ENCODE data around the gene ZNF276. TPM values are rescaled to one million over a fixed set of nuclear protein-coding genes. Genes with fewer than 3 reads are reported as not detected.

Gene ZNF276
- polyA plus RNA-seq, 1 of the 3 experiments (the other 2 are of a cell fraction) = 24.9 TPM

GRCh38 chr16:89690392-89690901 is 30.9 kb upstream of the ZNF276 start:
- Histone ChIP-seq H3K4me1 (ENCODE audit: control insufficient read depth in 1 of 2, insufficient read depth in 2 of 2, low read depth in 1 of 2, low read length in 1 of 2) (peaks cover 4 to 7% of the 10 kb centered on the region in 2 experiments; a peak in 1 of 4 replicates), H4K20me1 (ENCODE audit: insufficient read depth) (no peaks in the 10 kb centered on the region), H3K27ac (ENCODE audit: low read depth in 2 of 2, low read length in 1 of 2) (no peak overlapping the region), H3K9me3 (no peaks in the 10 kb centered on the region), H3K27me3 (ENCODE audit: insufficient read depth) (no peaks in the 10 kb centered on the region), H3K9me2 (no peaks in the 10 kb centered on the region), H2AFZ (ENCODE audit: low read depth) (no peak overlapping the region), H3K9ac (no peak overlapping the region), H3K79me2 (ENCODE audit: insufficient read depth) (peaks cover 36% of the 10 kb centered on the region), H3F3A (replicated peaks; ENCODE audit: insufficient read depth) (peaks cover 3% of the 10 kb centered on the region), H3K4me3 (ENCODE audit: low read depth in 2 of 2, low read length in 1 of 2) (no peak overlapping the region), H3K4me2 (no peak overlapping the region), H3K36me3 (replicated peaks in 1 of 2; ENCODE audit: control insufficient read depth in 1 of 2, insufficient read depth in 2 of 2, low read length in 1 of 2) (peaks cover 8 to 46% of the 10 kb centered on the region in 2 experiments)
- CTCF ChIA-PET = interaction anchor here (2.1 kb wide), 1 partner anchor 9 kb away, joined by 8 read pairs; no protein-coding TSS in a partner anchor
- 93% methylated on average over 11 of the region's 16 CpGs for WGBS (ENCODE audit: low lambda C conversion rate)
- no peak for DNase-seq
- no peak for TF ChIP-seq CHD2 (IDR thresholded peaks at IDR 0.05; ENCODE audit: low read length, partially characterized antibody)
- no peak for TF ChIP-seq SMC3 (IDR thresholded peaks at IDR 0.05; ENCODE audit: low read depth, low read length)
- no peak for TF ChIP-seq JUND (IDR thresholded peaks at IDR 0.05)
- TF ChIP-seq USF2 (IDR thresholded peaks at IDR 0.05; ENCODE audit: borderline replicate concordance, low read depth, low read length) = no peak
- TF ChIP-seq PBX3 (IDR thresholded peaks at IDR 0.05) = no peak
- no peak for TF ChIP-seq SIN3A (IDR thresholded peaks at IDR 0.05; ENCODE audit: borderline replicate concordance, low read depth, low read length)
- POLR2A ChIA-PET = no interaction called here

GRCh38 chr16:89691231-89691985 is 29.9 kb upstream of the ZNF276 start:
- ChIA-PET CTCF (interaction anchor here (1.6 kb wide), 1 partner anchor 9 kb away, joined by 6 read pairs; no protein-coding TSS in a partner anchor), POLR2A (no interaction called here)
- Histone ChIP-seq H3F3A (replicated peaks; ENCODE audit: insufficient read depth) (peaks cover 3% of the 10 kb centered on the region), H3K27ac (ENCODE audit: low read depth in 2 of 2, low read length in 1 of 2) (no peak overlapping the region), H3K79me2 (ENCODE audit: insufficient read depth) (peaks cover 36% of the 10 kb centered on the region), H3K9me3 (no peaks in the 10 kb centered on the region), H3K36me3 (replicated peaks in 1 of 2; ENCODE audit: control insufficient read depth in 1 of 2, insufficient read depth in 2 of 2, low read length in 1 of 2) (peaks cover 8 to 51% of the 10 kb centered on the region in 2 experiments), H3K9ac (no peak overlapping the region), H3K4me3 (ENCODE audit: low read depth in 2 of 2, low read length in 1 of 2) (no peak overlapping the region), H3K9me2 (no peaks in the 10 kb centered on the region), H3K4me2 (no peak overlapping the region), H2AFZ (ENCODE audit: low read depth) (no peak overlapping the region), H3K27me3 (ENCODE audit: insufficient read depth) (no peaks in the 10 kb centered on the region), H3K4me1 (ENCODE audit: control insufficient read depth in 1 of 2, insufficient read depth in 2 of 2, low read depth in 1 of 2, low read length in 1 of 2) (peaks cover 4 to 7% of the 10 kb centered on the region in 2 experiments; a peak in 1 of 4 replicates), H4K20me1 (ENCODE audit: insufficient read depth) (no peaks in the 10 kb centered on the region)
- 100% methylated on average over 12 of the region's 21 CpGs for WGBS (ENCODE audit: low lambda C conversion rate)
- DNase-seq = peak; percentile 12
- TF ChIP-seq MXI1 (IDR thresholded peaks at IDR 0.05; ENCODE audit: low read depth, low read length) = no peak
- TF ChIP-seq RCOR1 (IDR thresholded peaks at IDR 0.05; ENCODE audit: low read length) = no peak
- TF ChIP-seq FOXM1 (IDR thresholded peaks at IDR 0.05; ENCODE audit: low read depth) = no peak
- TF ChIP-seq NRF1 (IDR thresholded peaks at IDR 0.05; ENCODE audit: low read depth, low read length) = no peak
- no peak for TF ChIP-seq RAD21 (IDR thresholded peaks at IDR 0.05; ENCODE audit: low read length)
- TF ChIP-seq USF1 (IDR thresholded peaks at IDR 0.05; ENCODE audit: borderline replicate concordance, low read depth) = no peak
- TF ChIP-seq IRF3 (IDR thresholded peaks at IDR 0.05; ENCODE audit: low read depth, low read length) = no peak
- no peak for TF ChIP-seq MEF2A (IDR thresholded peaks at IDR 0.05; ENCODE audit: borderline replicate concordance, low read depth)
- TF ChIP-seq RXRA (IDR thresholded peaks at IDR 0.05; ENCODE audit: borderline replicate concordance, low read depth) = no peak
- no peak for TF ChIP-seq MAX (IDR thresholded peaks at IDR 0.05; ENCODE audit: low read depth)
- TF ChIP-seq GABPA (IDR thresholded peaks at IDR 0.05; ENCODE audit: low read depth) = no peak
- no peak for TF ChIP-seq ELF1 (IDR thresholded peaks at IDR 0.05)
- TF ChIP-seq TEAD4 (IDR thresholded peaks at IDR 0.05; ENCODE audit: borderline replicate concordance, insufficient read depth) = no peak
- no peak for TF ChIP-seq TCF12 (IDR thresholded peaks at IDR 0.05)

Data from SK-N-SH (cell line).